Measurements from ENCODE around the gene SLC6A9. TPM values are rescaled to one million over a fixed set of nuclear protein-coding genes. Genes with fewer than 3 reads are reported as not detected.

Gene SLC6A9
- total and polyA plus RNA-seq, 2 donors from 2014 or later, result 2.0 to 12.6 TPM

- peaks cover 0 to 21% (median 21%) of the 10 kb centered on the region in 3 donors for H3K4me1 ChIP-seq (ENCODE audit: control insufficient read depth in 2 of 3, insufficient read depth in 2 of 3, low read depth in 1 of 3, low read length in 3 of 3)
- H3K9ac ChIP-seq (ENCODE audit: low read length in 3 of 3), result no peak overlapping the region
- H3K9me3 ChIP-seq (ENCODE audit: control insufficient read depth in 2 of 3, insufficient read depth in 1 of 3, low read length in 3 of 3), result no peaks in the 10 kb centered on the region
- intact Hi-C loops (cut with DNase I), result no loop called here
- no peaks in the 10 kb centered on the region for H3K27me3 ChIP-seq (ENCODE audit: control insufficient read depth, insufficient read depth, low read length)
- peak in 3 of 5 donors; percentile 41 to 57 (median 55) for DNase-seq
- H3K27ac ChIP-seq (ENCODE audit: low read depth in 2 of 2, low read length in 2 of 2), result no peak overlapping the region
- H3K36me3 ChIP-seq (ENCODE audit: control insufficient read depth in 2 of 3, insufficient read depth in 3 of 3, low read length in 3 of 3), result peaks cover 0 to 12% (median 2%) of the 10 kb centered on the region in 3 donors
- no peak for FAIRE-seq
- no peak overlapping the region for H3K4me3 ChIP-seq (ENCODE audit: low read length in 3 of 3)
- no peak for TF ChIP-seq CTCF (IDR thresholded peaks at IDR 0.05; ENCODE audit: borderline replicate concordance, extremely low read depth, insufficient read depth)
Observed at GRCh38 chr1:43982808-43983207, 48.5 kb downstream of the SLC6A9 start.

- Histone ChIP-seq H3K27ac (ENCODE audit: low read depth in 2 of 2, low read length in 2 of 2) (no peak overlapping the region), H3K9me3 (ENCODE audit: control insufficient read depth in 2 of 3, insufficient read depth in 1 of 3, low read length in 3 of 3) (no peaks in the 10 kb centered on the region), H3K9ac (ENCODE audit: low read length in 3 of 3) (no peak overlapping the region), H3K36me3 (ENCODE audit: control insufficient read depth in 2 of 3, insufficient read depth in 3 of 3, low read length in 3 of 3) (peaks cover 4 to 18% (median 6%) of the 10 kb centered on the region in 3 donors), H3K4me1 (ENCODE audit: control insufficient read depth in 2 of 3, insufficient read depth in 2 of 3, low read depth in 1 of 3, low read length in 3 of 3) (peaks cover 0 to 19% (median 18%) of the 10 kb centered on the region in 3 donors), H3K27me3 (ENCODE audit: control insufficient read depth, insufficient read depth, low read length) (no peaks in the 10 kb centered on the region), H3K4me3 (ENCODE audit: low read length in 3 of 3) (no peak overlapping the region)
- DNase-seq (no peak), FAIRE-seq (no peak)
- no peak for TF ChIP-seq CTCF (IDR thresholded peaks at IDR 0.05; ENCODE audit: borderline replicate concordance, extremely low read depth, insufficient read depth)
- intact Hi-C loops (cut with DNase I), result no loop called here
Observed at GRCh38 chr1:43982241-43982640, 49.0 kb downstream of the SLC6A9 start.

- Histone ChIP-seq H3K27ac (ENCODE audit: low read depth in 2 of 2, low read length in 2 of 2) (no peak overlapping the region), H3K9ac (ENCODE audit: low read length in 3 of 3) (no peak overlapping the region), H3K4me1 (ENCODE audit: control insufficient read depth in 2 of 3, insufficient read depth in 2 of 3, low read depth in 1 of 3, low read length in 3 of 3) (peaks cover 0 to 18% (median 12%) of the 10 kb centered on the region in 3 donors), H3K27me3 (ENCODE audit: control insufficient read depth, insufficient read depth, low read length) (no peaks in the 10 kb centered on the region), H3K36me3 (ENCODE audit: control insufficient read depth in 2 of 3, insufficient read depth in 3 of 3, low read length in 3 of 3) (peaks cover 4 to 24% (median 6%) of the 10 kb centered on the region in 3 donors), H3K4me3 (ENCODE audit: low read length in 3 of 3) (no peak overlapping the region), H3K9me3 (ENCODE audit: control insufficient read depth in 2 of 3, insufficient read depth in 1 of 3, low read length in 3 of 3) (no peaks in the 10 kb centered on the region)
- no peak for TF ChIP-seq CTCF (IDR thresholded peaks at IDR 0.05; ENCODE audit: borderline replicate concordance, extremely low read depth, insufficient read depth)
- FAIRE-seq, result no peak
- intact Hi-C loops (cut with DNase I), result no loop called here
- no peak for DNase-seq
Observed at GRCh38 chr1:43981636-43982035, 49.6 kb downstream of the SLC6A9 start.

- H3K27ac ChIP-seq (ENCODE audit: low read depth in 2 of 2, low read length in 2 of 2), result no peak overlapping the region
- H3K9me3 ChIP-seq (ENCODE audit: control insufficient read depth in 2 of 3, insufficient read depth in 1 of 3, low read length in 3 of 3), result no peaks in the 10 kb centered on the region
- intact Hi-C loops (cut with DNase I), result no loop called here
- FAIRE-seq (no peak), DNase-seq (peak in 2 of 5 donors; percentile 35 to 64)
- no peak overlapping the region for H3K9ac ChIP-seq (ENCODE audit: low read length in 3 of 3)
- no peak for TF ChIP-seq CTCF (IDR thresholded peaks at IDR 0.05; ENCODE audit: borderline replicate concordance, extremely low read depth, insufficient read depth)
- peaks cover 5 to 29% (median 6%) of the 10 kb centered on the region in 3 donors for H3K36me3 ChIP-seq (ENCODE audit: control insufficient read depth in 2 of 3, insufficient read depth in 3 of 3, low read length in 3 of 3)
- H3K4me1 ChIP-seq (ENCODE audit: control insufficient read depth in 2 of 3, insufficient read depth in 2 of 3, low read depth in 1 of 3, low read length in 3 of 3), result peaks cover 0 to 23% (median 7%) of the 10 kb centered on the region in 3 donors
- H3K4me3 ChIP-seq (ENCODE audit: low read length in 3 of 3), result no peak overlapping the region
- H3K27me3 ChIP-seq (ENCODE audit: control insufficient read depth, insufficient read depth, low read length), result no peaks in the 10 kb centered on the region
Observed at GRCh38 chr1:43981135-43981491, 50.1 kb downstream of the SLC6A9 start.

Measured in kidney (tissue), 14 donors.